Measurements from ENCODE around the gene PLS3.

PLS3 gene

GRCh38 chrX:115571712-115572111 is 10.7 kb downstream of the PLS3 start:
- DNase-seq = no peak

DNA sequence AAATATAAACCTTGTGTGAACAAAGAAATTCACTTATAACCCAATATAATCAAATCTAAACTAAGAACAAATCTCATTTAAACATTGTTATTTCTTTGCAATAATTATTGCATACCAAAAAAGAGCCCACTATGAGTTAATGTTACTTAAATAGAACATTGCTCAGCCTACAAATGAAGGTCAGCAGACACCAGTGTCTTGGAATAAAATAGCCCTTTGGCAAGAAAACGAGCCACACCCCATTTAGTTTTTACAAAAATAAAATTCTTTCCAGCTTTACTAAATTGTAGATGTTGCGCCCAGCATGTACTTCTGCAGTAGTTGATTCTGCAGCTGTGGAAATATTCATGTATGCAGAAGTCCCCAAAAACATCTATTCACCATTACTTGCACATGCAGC is 12.2 kb downstream of the PLS3 start:
- DNase-seq = no peak

GRCh38 chrX:115576676-115577075 is 15.7 kb downstream of the PLS3 start:
- DNase-seq = no peak

- no peak for DNase-seq
Observed at GRCh38 chrX:115579327-115579726, 18.4 kb downstream of the PLS3 start.

DNA sequence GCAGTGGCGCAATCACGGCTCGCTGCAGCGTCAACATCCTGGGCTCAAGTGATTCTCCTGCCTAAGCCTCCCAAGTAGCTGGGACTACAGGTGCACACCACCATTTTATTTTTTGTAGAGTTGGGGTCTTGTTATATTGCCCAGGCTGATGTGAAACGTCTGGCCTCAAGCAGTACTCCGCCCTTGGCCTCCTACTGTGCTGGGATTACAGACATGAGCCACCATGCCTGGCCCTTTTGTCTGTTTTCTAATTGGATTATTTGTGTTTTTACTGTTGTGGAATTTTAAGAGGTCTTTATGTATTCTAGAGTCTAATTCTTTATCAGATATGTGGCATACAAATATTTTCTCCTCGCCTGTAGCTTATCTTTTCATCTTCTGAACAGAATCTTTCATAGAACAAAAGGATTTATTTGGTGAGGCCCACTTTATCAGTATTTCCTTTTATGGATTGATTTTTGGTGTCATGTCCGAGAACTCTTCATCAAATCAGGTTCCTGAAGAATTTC is 18.9 kb downstream of the PLS3 start:
- DNase-seq = no peak

GRCh38 chrX:115581759-115582615 is 21.0 kb downstream of the PLS3 start:
- DNase-seq = no peak

DNA sequence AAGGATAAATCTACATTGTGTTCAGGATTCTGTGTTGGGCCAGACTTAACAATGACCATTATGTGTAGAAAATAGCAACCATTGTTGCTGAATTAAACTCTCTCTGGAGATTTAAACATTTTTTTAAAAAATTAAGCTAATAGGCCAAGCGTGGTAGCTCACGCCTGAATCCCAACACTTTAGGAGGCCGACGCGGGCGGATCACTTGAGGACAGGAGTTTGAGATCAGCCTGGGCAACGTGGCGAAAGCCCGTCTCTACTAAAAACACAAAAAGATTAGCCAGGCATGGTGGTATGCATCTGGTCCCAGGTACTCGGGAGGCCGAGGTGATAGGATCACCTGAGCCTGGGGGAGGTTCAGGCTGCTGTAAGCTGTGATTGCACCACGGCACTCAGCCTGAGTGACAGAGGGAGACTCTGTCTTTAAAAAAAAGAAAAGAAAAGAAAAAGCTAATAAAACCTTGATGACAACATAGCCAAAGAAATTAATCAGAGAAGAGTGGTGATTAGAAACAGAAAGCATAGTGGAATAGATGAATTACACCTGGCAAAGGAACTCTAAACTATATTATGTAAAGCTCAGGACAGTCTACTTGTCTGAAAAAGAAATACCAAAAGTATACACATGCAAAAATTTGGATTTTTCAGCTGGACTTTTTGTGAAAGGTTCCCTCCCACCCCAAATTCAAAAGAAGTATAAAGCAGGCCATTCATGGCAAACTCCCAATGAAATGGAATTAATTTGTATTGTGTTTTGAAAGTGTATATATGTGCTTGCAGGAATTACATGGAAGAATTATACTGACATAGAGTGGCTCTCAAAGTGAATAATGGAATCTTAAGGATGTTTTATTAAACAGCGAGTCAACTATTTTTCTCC is 21.9 kb downstream of the PLS3 start:
- no peak for DNase-seq

DNA sequence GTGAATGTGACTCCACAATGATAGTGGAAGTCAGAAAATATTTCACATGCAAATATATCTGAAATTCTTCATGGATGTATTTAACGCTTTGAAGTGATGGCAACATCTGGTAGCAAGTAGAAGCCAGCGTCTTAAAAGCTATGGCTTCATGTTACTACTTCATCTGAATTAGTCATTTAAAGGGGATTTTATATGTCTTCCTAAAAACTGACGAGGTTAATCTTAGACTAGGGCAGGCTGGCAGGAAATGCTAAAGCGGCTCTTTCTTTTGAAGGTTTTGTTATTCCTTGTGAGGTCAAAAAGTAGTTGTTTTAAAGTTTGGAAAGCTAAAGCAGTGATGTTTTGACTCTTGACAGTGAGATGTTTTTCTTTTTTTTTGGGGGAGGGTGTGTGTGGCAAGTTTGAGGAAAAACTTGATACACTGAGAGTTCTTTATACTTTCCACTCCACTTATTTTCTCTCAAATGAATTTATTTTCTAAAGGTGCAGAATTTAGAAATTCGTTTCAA is 22.6 kb downstream of the PLS3 start:
- no peak for DNase-seq

- DNase-seq = no peak
Observed at GRCh38 chrX:115584696-115585095, 23.7 kb downstream of the PLS3 start.

- no peak for DNase-seq
Observed at GRCh38 chrX:115588179-115588578, 27.2 kb downstream of the PLS3 start.

DNA sequence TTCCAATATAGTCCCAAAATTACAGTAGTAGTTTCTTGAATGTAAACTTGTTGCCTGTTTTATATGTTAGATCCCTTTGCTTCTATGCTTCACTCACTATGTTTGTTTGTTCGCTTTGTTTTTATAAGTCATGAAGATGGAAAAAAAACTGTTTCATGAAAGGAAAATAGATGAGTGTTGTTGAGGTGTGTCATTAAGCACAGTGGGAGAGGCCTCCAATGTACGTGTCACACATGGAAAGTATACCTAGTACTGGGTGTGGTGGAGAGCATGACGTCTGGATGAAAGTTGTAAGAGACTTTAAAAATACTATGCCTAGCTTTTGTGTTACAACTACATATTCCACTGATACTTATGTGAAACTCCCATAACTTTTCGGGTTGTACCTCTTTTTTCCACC is 28.4 kb downstream of the PLS3 start:
- DNase-seq = no peak

DNA sequence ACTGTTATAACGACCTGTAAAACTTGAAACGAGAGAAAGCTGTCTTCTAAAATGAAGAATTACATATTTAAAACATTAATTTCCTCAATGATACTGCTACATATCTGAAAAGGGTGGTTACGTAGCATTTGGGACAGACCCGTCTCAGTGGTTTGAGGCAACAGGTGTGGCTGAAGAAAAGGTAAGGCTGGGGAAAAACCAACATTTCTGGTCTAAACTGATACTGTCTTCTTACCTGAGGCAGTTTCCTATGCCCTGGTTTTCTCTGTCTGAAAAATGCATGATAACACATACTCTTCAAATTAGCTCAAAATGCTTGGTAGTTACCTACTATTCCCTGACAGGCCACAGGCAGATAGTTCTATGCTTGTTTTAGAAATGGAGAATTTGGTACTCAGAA is 30.4 kb downstream of the PLS3 start:
- DNase-seq = no peak

DNA sequence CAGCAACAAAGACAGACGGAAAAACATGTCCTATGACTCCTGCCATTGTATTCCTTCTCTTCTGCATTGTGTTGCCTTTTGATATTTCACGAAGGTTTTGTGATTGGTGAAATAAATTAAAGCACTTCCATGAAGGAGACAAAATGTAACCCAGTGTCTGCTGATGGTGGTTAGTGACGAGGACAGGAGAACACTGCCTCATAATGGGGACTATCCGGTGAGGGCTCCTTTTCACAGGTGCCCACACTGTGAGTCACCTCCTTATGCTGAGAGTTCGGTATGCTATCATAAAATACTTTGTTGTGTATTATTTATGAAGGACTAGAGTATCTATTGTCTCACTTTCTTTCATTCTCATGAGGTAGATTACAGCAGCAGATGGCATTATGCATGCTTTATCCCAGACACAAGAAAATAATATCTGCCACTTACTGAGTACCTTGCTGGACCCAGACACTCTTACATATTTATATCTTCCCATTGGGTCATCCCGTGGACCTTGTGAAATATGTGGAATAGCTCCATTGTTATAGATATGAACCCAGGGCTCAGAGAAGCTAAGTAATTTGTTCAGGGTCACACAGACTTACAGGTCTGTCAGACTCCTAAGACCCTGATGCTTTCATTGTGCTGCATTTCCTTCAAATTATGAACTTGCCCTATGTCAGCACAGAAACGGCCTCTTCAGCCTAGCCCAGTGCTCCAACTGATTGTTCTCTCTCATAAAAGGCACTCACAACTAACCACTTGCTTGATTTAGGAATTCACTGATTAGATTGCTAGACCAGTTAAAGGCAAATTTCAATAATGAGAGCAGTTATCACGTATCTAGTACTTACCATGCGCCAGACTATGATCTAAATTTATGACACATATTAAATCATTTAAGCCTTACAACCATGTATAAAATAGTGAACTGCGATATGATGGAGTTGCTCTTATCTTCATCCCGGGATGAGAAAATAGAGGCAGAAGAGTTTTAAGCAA is 31.2 kb downstream of the PLS3 start:
- DNase-seq = no peak

DNA sequence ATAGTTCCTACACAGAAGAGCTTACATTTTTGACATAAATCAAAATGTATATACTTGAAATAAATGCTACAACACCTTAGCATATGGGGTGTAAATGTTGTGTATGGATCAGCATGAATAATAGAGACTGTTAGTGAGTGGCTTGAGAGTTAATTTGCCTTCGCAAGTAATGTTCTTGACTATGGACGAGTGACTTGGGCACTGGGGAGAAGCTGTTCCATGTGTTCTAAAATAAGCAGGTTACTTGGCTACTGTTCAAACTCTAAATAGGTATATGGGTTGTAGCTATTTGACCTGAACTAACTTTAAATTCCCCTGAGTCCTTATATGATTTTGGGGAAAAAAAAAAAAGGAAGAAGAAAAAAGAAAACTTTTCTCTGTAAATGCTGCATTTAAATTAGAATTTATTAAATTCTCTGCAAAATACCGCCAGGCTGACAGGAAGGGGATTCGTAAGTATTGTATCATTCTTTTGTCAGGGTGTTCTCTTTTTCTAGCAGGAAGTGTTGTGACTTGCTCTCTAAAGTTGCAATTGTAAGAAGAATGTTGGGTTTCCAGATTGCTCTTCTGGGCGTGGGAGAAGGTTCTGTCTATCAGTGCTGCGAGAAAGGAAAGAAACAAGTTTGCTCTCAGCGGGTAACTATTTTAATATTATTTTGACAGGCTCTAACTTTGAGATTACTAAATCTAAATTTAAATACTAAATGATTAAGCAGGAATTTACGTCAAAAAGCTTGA is 32.2 kb downstream of the PLS3 start:
- DNase-seq = no peak

DNA sequence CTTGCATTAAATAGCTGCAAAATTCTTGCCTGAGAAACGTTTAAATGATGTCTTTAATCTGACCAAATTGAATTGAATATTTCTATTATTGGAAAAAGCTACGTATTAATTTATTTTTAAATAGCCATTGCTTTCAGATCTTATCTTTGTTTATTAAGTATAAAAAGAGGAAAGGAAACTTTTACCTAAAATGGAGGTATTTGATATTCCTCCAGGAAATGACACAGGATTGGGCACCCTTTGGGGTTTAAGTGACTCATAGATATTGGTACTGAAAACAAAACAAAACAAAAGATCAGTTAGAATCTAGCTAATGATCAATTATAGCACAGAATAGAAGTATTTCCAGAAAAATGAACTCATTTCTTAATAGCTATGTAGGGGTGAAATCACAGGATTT is 34.1 kb downstream of the PLS3 start:
- DNase-seq = no peak

DNA sequence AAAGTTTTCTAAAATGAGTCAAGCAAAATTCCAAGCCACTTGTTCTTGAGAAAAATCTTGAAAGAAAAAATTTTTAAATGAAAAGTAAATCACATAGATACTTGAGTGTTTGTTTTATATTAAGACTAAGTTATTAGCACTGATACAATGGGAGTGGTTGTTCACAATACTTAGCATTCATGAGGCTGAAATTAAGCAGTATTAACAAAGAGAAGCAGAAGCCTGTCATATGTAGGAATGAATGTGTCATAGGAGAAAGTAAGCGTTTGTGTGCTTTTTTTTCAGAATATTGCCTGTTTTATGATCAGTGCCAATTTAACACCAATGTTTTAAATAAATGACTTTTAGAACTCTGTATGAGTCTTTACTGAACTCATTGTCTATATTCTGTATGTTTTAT is 37.6 kb downstream of the PLS3 start:
- DNase-seq = no peak

- no peak for DNase-seq
Observed at GRCh38 chrX:115602308-115602707, 41.3 kb downstream of the PLS3 start.

- DNase-seq = no peak
Observed at GRCh38 chrX:115602729-115603389, 41.9 kb downstream of the PLS3 start.

DNA sequence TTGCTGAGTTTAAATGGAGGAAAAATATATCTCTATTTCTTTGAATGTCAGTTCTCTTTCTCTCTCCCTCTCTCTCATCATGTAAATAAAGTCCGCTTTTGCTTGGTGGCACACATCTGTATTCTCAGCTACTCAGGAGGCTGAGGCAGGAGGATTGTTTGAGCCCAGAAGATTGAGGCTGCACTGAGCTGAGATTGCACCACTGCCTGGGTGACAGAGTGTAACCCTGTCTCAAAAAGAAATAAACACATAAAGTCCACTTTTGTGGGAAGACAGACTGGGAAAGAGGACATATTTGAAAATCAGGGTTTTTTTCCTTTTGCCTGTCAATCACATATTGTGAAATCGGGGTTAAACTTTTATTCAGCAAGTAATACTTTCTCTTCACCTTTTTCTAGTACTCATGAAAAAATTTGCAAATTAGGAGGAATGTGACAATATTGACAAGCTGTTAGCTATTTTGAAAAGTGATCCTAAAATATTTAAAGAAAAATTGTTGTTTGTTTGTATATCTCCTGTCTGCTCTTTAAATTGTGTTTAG is 42.6 kb downstream of the PLS3 start:
- no peak for DNase-seq

DNA sequence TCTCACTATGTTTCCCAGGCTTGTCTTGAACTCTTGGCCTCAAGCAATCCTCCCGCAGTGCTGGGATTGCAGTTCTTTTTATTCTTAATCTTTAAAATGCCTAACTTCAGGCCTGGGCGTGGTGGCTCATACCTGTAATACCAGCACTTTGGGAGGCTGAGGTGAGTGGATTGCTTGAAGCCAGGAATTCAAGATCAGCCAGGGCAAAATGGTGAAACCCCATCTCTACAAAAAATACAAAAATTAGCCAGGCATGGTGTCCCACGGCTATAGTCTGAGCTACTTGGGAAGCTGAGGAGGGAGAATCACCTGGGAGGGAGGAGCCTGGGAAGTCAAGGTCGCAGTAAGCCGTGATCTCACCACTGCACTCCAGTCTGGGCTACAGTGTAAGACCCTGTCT is 45.9 kb downstream of the PLS3 start:
- no peak for DNase-seq

DNA sequence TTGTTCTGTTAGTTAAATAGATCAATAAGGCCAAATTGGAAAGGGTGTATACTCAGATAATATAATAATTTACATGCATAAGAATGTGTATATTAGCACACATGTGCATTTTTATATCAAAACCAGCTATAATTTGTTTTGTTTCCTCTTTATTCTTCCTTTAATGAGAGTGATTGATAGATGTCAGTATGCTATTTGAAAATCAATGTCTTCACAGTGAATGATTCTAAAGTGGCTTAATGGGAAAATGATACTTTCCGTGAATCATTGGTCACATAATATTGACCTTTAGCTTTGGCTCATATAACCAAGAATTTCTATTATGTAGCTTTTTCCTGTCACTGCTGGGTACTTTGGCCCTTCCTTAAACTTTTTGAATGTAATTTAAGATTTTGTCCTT is 48.6 kb downstream of the PLS3 start:
- no peak for DNase-seq
